Neural cell (in vitro differentiated cells): ENCODE results near the gene ELFN1. TPM values are rescaled to one million over a fixed set of nuclear protein-coding genes. Genes with fewer than 3 reads are reported as not detected.

Source experiments
- H2AFZ ChIP-seq: fragments of 200-600, 300-800 bp; sonication (generic), shearing (Covaris generic); 2 replicates; pipeline ENCODE4 v1.6.0; 2014; ENCODE audit warnings: low read depth, mild to moderate bottlenecking, antibody characterized with exemption, low read length, moderate library complexity
- H3F3A ChIP-seq: fragments of 200-600 bp; shearing (Covaris generic); 2 replicates; pipeline ENCODE4 v1.6.1; 2016; ENCODE audit warnings: mild to moderate bottlenecking, moderate library complexity, mixed read lengths, antibody characterized with exemption, low read length; ENCODE audit not compliant: insufficient read depth, poor library complexity, severe bottlenecking
- H3K27ac ChIP-seq: fragments of 200-600, 300-800 bp; sonication (generic), shearing (Covaris generic); 2 replicates; pipeline ENCODE4 v1.5.1; 2014; ENCODE audit warnings: mild to moderate bottlenecking, low read length, moderate library complexity
- H3K27me3 ChIP-seq: fragments of 300-800, 200-600 bp; sonication (generic), shearing (Covaris generic); 2 replicates; pipeline ENCODE4 v1.6.0; 2014; ENCODE audit warnings: mild to moderate bottlenecking, low read depth, low read length, moderate library complexity; ENCODE audit not compliant: insufficient read depth
- H3K36me3 ChIP-seq: fragments of 300-800, 200-600 bp; sonication (generic), shearing (Covaris generic); 2 replicates; pipeline ENCODE4 v1.5.1; 2014; ENCODE audit warnings: mild to moderate bottlenecking, antibody characterized with exemption, low read length, moderate library complexity; ENCODE audit not compliant: insufficient read depth
- H3K4me2 ChIP-seq: fragments of 300-800, 200-600 bp; sonication (generic), shearing (Covaris generic); 2 replicates; pipeline ENCODE4 v1.6.0; 2014; ENCODE audit warnings: mild to moderate bottlenecking, low read length
- H3K4me3 ChIP-seq: fragments of 300-800, 200-600 bp; sonication (generic), shearing (Covaris generic); 2 replicates; pipeline ENCODE4 v1.5.1; 2014; ENCODE audit warnings: mild to moderate bottlenecking, low read length, moderate library complexity
- H3K79me2 ChIP-seq: fragments of 200-600 bp; shearing (Covaris generic); replicated peaks from 2 replicates; pipeline ENCODE4 v1.6.0; 2014; ENCODE audit warnings: mild to moderate bottlenecking, low read length, moderate library complexity; ENCODE audit not compliant: insufficient read depth
- H3K9ac ChIP-seq: fragments of 300-800, 200-600 bp; sonication (generic), shearing (Covaris generic); 2 replicates; pipeline ENCODE4 v1.6.1; 2016; ENCODE audit warnings: mild to moderate bottlenecking, low read length, mixed read lengths
- H3K9me2 ChIP-seq: fragments of 200-600 bp; shearing (Covaris generic); 2 replicates; pipeline ENCODE4 v1.6.1; 2016; ENCODE audit warnings: mild to moderate bottlenecking, low read length, mixed read lengths; ENCODE audit not compliant: insufficient read depth
- H3K9me3 ChIP-seq: fragments of 200-600, 300-800 bp; sonication (generic), shearing (Covaris generic); 2 replicates; pipeline ENCODE4 v1.6.1; 2016; ENCODE audit warnings: mild to moderate bottlenecking, mixed run types, low read length, moderate library complexity, mixed read lengths
- H4K20me1 ChIP-seq: fragments of 200-600 bp; shearing (Covaris generic); 2 replicates; pipeline ENCODE4 v1.6.1; 2016; ENCODE audit warnings: mild to moderate bottlenecking, mixed run types; ENCODE audit not compliant: insufficient read depth
- EP300 ChIP-seq: fragments of 450-650 bp; conservative IDR thresholded peaks from 2 replicates; pipeline ENCODE4 v1.6.1; 2014; ENCODE audit warnings: antibody characterized with exemption, mild to moderate bottlenecking, moderate library complexity; ENCODE audit not compliant: poor library complexity, severe bottlenecking
- MXI1 ChIP-seq: fragments of 450-650 bp; conservative IDR thresholded peaks from 2 replicates; pipeline ENCODE4 v1.6.1; 2014; ENCODE audit warnings: antibody characterized with exemption, mild to moderate bottlenecking; ENCODE audit not compliant: poor library complexity, severe bottlenecking
- POLR2AphosphoS5 ChIP-seq: IDR thresholded peaks from 2 replicates; pipeline ENCODE4 v1.6.1; 2012
- RAD21 ChIP-seq: fragments of 450-650 bp; conservative IDR thresholded peaks from 2 replicates; pipeline ENCODE4 v1.6.1; 2014; ENCODE audit warnings: antibody characterized with exemption, mild to moderate bottlenecking, moderate library complexity
- SMC3 ChIP-seq: fragments of 450-650 bp; conservative IDR thresholded peaks from 2 replicates; pipeline ENCODE4 v1.6.1; 2014; ENCODE audit warnings: antibody characterized with exemption, mild to moderate bottlenecking, moderate library complexity; ENCODE audit not compliant: poor library complexity
- TAF1 ChIP-seq: IDR thresholded peaks from 2 replicates; pipeline ENCODE4 v1.6.1; 2012; ENCODE audit warnings: low read depth
- polyA plus RNA-seq: library from polyadenylated mRNA; depleted of rRNA; stranded (reverse); fragments of >200 nt; gene quantifications from 2 replicates; pipeline ENCODE4 v1.2.3, GENCODE V29; 2014
- TF ChIP-seq, protein P1 (sequence below): IDR thresholded peaks from 2 replicates; pipeline ENCODE4 v1.6.1; 2012; ENCODE audit warnings: borderline replicate concordance
- TF ChIP-seq, protein P2 (sequence below): fragments of 450-650 bp; IDR thresholded peaks from 2 replicates; pipeline ENCODE4 v1.5.1; 2014; ENCODE audit warnings: antibody characterized with exemption, mild to moderate bottlenecking, moderate library complexity; ENCODE audit not compliant: poor library complexity, severe bottlenecking

The ELFN1 gene
- polyA plus RNA-seq, 1 donor from 2014 or later: 11.8 TPM

DNA sequence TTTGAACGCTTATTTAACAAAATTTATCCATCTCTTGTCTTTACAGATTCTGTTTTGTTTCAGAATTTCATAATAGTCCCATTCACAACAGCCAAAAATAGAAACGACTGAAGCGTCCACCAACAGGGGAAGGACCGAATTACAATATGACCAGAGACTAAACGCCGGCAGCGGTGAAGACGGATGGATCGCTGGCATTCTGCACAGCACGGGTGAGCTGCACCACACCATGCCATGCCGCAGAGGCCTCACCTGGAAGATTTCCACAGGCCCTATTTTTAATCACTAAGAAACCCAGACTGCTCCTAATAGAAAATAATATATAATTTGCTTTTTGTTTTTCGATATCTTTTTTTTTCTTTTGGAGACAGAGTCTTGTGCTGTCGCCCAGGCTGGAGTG lies 91.0 kb downstream of the ELFN1 start:
- no peak overlapping the region for H3K4me2 ChIP-seq
- no peaks in the 10 kb centered on the region for H3K36me3 ChIP-seq
- H3K27ac ChIP-seq: no peak overlapping the region
- H3K4me3 ChIP-seq: no peak overlapping the region
- H3K27me3 ChIP-seq: no peaks in the 10 kb centered on the region
- H4K20me1 ChIP-seq: no peaks in the 10 kb centered on the region
- no peaks in the 10 kb centered on the region for H3K9me3 ChIP-seq
- no peak overlapping the region for H2AFZ ChIP-seq
- H3F3A ChIP-seq: no peaks in the 10 kb centered on the region
- H3K9ac ChIP-seq: no peak overlapping the region
- no peaks in the 10 kb centered on the region for H3K9me2 ChIP-seq
- TF ChIP-seq, protein P1, sequence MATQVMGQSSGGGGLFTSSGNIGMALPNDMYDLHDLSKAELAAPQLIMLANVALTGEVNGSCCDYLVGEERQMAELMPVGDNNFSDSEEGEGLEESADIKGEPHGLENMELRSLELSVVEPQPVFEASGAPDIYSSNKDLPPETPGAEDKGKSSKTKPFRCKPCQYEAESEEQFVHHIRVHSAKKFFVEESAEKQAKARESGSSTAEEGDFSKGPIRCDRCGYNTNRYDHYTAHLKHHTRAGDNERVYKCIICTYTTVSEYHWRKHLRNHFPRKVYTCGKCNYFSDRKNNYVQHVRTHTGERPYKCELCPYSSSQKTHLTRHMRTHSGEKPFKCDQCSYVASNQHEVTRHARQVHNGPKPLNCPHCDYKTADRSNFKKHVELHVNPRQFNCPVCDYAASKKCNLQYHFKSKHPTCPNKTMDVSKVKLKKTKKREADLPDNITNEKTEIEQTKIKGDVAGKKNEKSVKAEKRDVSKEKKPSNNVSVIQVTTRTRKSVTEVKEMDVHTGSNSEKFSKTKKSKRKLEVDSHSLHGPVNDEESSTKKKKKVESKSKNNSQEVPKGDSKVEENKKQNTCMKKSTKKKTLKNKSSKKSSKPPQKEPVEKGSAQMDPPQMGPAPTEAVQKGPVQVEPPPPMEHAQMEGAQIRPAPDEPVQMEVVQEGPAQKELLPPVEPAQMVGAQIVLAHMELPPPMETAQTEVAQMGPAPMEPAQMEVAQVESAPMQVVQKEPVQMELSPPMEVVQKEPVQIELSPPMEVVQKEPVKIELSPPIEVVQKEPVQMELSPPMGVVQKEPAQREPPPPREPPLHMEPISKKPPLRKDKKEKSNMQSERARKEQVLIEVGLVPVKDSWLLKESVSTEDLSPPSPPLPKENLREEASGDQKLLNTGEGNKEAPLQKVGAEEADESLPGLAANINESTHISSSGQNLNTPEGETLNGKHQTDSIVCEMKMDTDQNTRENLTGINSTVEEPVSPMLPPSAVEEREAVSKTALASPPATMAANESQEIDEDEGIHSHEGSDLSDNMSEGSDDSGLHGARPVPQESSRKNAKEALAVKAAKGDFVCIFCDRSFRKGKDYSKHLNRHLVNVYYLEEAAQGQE: no peak
- TF ChIP-seq MXI1 (no peak), EP300 (no peak)
- H3K79me2 ChIP-seq: no peaks in the 10 kb centered on the region

DNA sequence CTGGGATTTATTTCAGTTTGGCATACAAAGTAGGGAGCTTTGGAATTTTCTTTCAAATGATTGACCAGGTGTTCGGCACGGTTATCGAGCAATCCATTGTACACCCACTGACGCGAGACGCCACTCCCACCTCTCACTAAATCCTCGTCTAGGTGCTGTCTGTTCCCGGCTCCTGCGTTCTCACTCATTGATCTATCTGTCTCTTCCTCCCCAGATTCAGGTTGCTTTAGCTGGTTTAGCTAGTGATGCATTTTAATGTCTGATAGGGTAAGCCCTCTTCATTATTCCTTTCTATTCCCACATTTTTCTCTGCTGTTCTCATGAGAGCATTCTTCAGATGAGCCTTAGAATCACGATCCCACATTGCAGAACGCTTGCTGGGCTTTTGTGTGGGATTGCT lies 91.7 kb downstream of the ELFN1 start:
- H3K27me3 ChIP-seq: no peaks in the 10 kb centered on the region

More for the DNA sequence above, 91.7 kb downstream of the ELFN1 start:
- Histone ChIP-seq H3K4me2 (no peak overlapping the region), H3F3A (no peaks in the 10 kb centered on the region), H4K20me1 (no peaks in the 10 kb centered on the region), H3K36me3 (no peaks in the 10 kb centered on the region), H3K79me2 (no peaks in the 10 kb centered on the region), H3K9me2 (no peaks in the 10 kb centered on the region), H2AFZ (no peak overlapping the region), H3K4me3 (no peak overlapping the region), H3K27ac (no peak overlapping the region), H3K9ac (no peak overlapping the region), H3K9me3 (no peaks in the 10 kb centered on the region)
- TF ChIP-seq SMC3: no peak
- no peak for TF ChIP-seq POLR2AphosphoS5
- TF ChIP-seq MXI1: no peak
- TF ChIP-seq, protein P1: no peak
- no peak for TF ChIP-seq TAF1
- TF ChIP-seq, protein P2, sequence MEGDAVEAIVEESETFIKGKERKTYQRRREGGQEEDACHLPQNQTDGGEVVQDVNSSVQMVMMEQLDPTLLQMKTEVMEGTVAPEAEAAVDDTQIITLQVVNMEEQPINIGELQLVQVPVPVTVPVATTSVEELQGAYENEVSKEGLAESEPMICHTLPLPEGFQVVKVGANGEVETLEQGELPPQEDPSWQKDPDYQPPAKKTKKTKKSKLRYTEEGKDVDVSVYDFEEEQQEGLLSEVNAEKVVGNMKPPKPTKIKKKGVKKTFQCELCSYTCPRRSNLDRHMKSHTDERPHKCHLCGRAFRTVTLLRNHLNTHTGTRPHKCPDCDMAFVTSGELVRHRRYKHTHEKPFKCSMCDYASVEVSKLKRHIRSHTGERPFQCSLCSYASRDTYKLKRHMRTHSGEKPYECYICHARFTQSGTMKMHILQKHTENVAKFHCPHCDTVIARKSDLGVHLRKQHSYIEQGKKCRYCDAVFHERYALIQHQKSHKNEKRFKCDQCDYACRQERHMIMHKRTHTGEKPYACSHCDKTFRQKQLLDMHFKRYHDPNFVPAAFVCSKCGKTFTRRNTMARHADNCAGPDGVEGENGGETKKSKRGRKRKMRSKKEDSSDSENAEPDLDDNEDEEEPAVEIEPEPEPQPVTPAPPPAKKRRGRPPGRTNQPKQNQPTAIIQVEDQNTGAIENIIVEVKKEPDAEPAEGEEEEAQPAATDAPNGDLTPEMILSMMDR: no peak
- no peak for TF ChIP-seq EP300
- no peak for TF ChIP-seq RAD21
